NCI-H1092 (cell line): ENCODE data around the gene CNTN4.

Source experiments
- DNase-seq: peaks from one replicate; lab custom pipeline; 2025; lab: John Stamatoyannopoulos, UW

Gene CNTN4

DNA sequence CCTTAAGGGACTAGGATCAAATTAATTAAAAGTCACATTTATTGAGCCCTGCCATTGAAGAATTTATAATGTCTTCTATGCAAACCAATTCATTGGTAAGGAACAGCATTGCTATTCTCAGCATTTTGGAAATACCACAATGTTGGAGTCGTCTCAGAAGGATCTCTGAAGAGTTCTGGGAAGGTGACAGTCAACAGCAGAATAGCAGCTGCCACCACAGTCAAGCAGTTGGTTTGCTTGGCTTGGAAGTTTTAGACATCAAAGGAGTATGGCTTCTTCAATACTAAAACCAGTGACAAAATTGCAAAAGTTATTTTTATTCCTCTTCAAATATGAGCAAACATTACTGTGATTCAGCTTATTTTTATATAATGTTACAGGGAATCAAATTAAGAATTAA lies 167.9 kb downstream of the CNTN4 start:
- no peak for DNase-seq

DNA sequence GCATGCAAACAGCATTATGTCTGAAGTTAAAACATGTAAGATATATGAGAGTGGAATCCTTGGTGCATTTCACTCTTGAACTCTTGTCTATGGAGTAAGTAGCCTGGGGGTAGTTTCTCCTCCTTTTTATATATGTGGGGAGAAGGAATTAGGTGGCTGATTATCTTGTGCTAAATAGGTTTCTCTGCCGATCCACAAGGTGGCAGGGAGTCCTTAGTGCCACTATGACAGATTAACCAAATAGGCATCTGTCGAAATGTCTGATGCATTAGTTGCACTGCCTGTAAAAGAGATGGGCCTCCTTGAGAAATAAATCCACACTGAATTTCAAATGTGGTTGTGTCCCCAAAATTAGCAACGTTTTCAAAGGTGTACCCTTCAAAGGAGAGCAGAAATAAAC lies 170.1 kb downstream of the CNTN4 start:
- no peak for DNase-seq

DNA sequence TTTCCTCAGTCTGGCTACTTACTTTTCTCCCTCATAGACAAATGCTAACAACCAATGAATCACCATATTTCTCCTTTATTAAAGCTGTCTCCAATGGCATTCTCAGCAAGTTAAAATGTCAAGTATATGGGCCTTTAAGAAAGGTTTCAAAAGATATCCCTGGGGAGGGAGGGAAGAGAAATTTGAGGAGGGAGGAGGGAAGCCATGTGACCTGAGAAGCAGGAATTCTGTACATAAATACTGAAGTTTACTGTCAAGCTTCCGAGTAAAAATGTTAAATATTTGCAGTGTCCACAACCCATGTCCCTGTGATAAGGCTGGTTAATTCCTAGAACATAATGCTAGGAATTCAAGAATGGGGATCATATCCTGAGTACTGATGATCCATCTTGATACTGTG lies 175.9 kb downstream of the CNTN4 start:
- DNase-seq: no peak

DNA sequence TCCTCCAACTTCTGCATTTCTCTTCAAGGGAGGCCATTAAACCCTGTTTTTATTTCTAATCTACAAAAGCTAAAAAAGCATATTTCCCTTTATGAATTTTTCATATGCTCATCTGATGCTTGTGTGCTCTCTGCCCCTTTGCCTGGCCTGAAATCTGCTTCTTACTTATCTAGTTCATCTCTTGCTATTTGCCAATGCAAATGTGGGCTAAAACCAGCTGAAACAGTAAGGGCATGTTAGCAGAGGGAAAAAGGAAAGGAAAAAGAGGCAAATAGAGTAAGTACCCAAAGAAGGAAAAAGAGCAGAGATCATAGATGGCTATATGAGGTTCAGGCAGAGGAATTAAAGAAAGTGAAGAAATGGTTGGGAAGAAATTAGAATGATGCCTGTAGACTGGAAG lies 185.2 kb downstream of the CNTN4 start:
- DNase-seq: no peak

DNA sequence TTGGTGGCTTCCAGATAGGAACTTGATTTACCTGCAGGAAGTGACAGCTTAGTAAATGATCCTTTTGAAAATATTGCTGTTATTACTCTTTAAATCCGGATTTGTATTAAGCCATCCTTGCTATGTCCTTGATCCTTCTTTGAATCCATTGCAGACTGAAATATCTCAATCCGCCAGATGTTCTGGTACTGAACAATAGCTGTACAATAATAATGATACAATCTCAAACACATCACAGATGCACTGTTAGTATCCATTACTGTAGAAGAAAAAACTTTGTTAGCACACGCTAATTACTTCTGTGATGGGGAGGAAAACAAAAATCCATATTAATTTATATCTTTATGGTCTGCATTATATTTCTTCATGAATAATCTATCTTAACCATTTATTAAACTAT lies 202.3 kb downstream of the CNTN4 start:
- no peak for DNase-seq

DNA sequence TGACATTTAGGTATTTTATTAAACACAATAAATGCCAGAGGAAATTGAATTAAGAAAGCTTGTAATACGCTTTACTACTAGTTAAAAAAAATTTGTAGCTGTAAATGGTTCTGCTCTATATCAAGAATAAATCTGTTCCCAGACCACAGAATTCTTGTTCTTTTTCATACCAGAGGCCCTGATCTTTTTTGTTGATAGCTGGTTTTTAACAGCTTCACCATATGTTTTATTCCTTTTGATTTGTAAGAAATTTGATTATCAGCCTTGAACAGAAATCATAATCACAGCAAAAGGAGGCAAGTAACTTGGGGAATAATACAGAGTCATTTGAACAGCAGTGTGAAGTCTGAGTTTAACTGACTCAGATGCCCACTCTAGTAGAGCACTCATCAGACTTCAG lies 202.7 kb downstream of the CNTN4 start:
- no peak for DNase-seq

DNA sequence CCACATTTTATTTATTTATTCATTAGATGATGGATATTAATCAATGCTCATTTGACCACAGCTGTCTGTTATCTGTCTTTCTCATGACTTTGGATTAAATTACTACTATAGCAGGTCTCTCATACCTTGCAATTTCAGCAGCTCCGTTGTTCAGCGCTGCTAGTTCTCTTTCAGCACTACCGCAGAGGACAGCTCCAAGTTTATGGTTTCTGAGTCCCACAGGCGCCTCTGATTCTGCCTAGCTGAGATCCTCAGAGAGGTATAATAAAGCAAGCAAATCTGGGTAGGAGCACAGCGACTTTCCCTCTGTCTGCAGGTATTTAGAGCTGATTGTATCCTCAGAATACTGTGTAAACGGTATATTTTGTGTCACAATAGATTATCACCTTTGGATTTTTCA lies 204.9 kb downstream of the CNTN4 start:
- no peak for DNase-seq

DNA sequence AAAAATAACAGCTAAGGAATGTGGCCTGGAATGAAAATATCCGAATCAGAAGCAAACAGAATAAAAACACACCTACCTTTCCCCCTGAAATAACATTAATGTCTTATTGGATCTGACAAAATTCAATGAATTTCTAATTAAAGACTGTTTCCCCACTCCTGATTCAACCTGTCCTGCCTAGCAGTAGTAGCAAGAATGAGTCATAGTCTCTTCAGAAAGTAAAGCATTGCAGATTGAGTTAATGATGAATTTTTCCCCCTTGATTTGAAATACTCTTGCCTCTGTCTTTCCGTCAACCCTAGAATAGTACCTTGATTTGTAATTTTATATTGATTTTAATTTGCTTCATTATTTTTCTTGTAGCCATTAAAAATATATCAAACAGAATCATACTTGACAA lies 212.4 kb downstream of the CNTN4 start:
- no peak for DNase-seq

DNA sequence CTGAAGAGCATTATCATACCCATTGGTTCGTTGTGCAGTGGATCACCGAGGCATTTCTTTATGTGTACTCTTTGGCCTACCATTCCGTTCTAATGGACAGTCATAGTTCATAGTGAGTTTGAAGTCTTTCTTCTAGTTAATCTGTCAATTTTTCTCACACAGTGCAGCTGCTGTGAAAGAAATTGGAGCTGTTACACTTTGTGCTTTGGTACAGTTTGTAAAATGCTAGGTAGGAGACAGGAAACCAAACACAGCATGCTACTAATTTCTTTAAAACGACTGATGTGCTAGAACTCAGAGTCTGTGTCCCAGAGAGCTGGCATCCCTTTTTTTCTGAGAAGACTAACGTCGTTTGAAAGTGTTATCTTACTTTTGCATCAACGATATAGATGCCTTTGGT lies 218.9 kb downstream of the CNTN4 start:
- no peak for DNase-seq

DNA sequence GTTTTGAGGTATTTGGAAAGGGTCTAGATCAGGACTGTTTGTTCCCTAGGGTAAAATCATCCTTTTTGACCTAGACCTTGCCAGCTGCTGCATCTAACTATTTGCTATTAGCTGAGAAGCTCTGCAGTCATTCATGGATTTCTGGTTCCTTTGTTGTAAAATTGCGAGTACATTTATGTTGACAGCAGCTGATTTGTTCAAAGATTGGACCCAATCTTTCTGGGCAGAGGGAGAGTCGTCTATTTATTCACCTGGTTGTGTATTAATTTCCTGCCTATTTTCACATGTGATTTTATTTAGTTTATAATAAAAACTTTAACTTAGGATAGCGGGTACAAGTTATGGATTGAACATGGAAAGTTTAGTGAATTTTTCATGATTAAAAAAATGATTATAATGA lies 236.3 kb downstream of the CNTN4 start:
- no peak for DNase-seq

DNA sequence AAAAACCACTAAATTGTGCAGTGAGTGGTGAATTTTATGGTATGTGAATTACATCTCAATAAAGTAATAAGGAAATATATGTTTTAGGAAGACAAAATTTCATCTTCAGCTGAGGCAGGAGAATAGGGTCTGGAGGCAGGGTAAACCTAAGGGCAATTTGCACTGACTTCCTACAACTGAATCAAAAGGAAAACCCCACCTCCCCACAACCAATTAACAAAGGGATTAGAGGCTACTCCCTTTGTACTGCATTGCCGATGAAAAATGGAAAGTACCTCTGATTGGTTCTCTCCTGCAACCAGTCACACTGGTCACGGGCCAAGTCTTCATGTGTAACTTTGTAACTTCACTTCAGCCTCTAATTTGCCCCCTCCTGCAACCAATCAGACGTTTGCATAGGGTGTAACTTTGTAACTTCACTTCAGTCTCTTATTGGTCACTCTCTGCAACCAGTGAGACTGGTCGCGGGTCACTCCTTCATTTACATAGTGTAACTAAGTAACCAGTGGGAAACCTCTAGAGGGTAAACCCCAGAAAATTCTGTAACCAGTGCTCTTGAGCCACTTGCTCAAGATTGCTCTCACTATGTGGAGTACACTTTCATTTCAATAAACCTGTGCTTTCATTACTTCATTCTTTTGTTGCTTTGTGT lies 244.5 kb downstream of the CNTN4 start:
- no peak for DNase-seq

DNA sequence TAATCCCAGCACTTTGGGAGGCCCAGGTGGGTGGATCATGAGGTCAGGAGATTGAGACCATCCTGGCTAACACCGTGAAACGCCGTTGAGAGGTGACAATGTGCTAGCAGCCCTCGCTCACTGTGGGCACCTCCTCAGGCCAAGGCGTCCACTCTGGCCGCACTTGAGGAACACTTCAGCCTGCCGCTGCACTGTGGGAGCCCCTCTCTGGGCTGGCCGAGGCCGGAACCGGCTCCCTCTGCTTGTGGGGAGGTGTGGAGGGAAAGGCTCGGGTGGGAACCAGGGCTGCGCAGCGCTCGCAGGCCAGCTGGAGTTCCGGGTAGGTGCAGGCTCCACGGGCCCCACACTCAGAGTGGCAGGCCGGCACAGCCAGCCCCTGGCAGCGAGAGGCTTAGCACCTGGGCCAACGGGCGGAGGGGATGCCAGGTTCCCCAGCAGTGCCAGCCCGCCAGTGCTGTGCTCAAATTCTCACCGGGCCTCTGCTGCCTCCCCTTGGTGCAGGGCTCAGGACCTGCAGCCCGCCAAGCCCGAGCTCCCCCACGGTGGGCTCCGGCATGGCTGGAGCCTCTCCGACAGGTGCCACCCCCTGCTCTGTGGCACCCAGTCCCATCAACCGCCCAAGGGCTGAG lies 253.6 kb downstream of the CNTN4 start:
- DNase-seq: no peak

DNA sequence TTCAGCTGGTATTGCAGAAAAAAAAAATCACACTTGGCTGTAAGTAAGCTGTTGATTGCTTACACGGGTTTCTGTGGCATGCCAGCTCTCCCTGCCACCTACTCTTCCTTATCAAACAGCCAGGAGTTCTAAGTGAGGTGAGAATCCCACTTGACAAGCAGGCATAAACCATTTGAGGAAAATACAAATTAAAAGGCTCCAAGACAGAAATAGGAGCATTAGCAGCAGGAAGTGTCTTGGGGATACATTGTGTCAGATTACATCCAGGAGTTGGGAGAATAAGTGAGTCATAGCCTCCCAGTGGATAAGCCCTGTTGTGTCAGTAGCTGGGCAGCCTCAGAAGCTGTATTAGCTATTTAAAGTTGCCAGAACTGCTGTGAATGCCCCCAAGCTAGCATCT lies 256.0 kb downstream of the CNTN4 start:
- DNase-seq: no peak

DNA sequence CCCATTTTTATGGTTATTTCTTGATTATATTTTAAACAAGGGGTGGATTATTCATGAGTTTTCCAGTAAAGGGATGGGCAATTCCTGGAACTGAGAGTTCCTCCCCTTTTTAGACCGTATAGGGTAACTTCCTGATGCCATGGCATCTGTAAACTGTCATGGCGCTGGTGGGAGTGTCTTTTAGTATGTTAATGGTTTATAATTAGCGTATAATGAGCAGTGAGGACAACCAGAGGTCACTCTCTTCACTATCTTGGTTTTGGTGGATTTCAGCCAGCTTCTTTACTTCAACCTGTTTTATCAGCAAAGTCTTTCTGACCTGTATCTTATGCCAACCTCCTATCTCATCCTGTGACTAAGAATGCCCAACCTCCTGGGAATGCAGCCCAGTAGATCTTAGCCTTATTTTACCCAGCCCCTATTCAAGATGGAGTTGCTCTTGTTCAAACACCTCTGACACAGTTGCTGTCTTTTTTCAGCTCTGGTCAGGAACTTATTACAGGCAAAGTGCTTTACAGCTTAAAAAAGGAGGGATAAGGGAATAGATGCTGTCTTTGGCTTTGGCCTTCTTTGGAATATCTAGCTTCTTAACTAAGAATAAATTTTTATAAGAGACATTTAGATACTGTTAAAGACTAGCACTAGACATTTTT lies 257.8 kb downstream of the CNTN4 start:
- no peak for DNase-seq

DNA sequence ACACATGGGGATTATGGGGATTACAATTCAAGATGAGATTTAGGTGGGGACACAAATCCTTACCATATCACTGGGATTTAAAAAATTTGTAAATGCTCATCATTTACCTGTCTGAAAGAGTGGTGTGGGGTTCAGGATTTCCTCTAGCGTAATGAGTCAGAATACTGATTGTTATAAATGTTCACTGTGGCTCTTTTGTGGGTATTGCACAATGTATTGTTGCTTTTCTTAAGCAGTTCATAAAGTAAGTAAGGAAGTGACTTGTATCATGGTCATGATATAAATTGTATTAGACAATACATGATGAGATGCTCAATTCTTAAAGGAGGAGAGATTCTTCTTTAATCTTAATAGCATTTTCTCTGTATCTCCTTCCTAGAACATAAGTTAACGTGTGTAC lies 262.1 kb downstream of the CNTN4 start:
- DNase-seq: no peak

DNA sequence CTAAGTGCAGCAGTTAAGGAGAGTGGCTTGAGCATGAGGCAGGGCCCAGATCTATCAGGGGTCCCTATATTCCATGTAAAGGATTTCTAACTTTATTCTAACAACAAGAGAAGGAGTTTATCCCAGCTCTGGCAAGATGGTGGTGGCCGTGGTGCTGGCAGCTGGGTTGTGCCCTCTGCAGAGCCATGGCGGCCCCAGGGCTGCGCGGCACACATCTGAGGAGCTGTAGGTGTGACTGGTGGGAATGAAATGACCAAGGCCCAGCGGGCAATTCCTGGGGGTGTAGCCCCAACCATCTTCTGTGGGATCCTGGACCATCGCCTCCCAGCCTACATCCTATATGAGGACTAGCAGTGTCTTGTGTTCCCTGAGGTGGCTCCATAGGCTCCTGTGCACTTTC lies 263.5 kb downstream of the CNTN4 start:
- no peak for DNase-seq

DNA sequence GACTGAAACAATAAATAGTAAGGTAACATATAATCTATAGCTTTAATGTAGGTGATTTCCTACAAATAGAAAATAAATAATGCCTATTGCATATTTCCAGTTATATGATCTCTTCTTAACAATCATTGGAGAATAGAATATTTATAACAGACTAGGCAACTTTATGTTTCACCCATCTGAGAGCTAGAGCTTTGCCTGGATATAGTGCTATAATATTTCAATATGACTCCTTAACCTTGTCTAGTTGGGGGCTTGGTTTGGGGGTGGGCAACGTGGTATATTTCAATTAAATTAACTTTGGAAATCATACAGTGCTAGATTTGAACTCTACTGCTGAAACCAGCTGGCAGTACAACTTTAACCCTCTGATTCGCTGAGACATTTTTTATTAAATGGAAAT lies 265.2 kb downstream of the CNTN4 start:
- DNase-seq: no peak

DNA sequence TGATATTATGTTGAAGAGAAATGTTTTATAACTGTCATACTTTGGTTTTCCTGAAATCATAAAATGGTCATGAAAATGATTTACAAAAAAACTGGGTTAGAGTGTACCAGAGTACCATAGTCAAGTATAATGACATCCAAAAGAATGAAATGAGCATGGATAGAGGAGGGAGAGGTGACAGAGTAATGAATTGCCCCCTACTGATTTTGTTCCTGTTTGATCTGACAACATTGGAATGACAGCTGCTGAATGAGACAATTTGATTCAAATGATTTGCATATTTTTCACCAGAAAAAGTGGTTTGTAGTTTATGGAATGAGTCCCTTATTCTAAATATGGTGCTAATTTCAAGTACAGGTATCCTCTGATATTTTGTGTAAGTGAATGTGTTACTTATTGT lies 271.7 kb downstream of the CNTN4 start:
- no peak for DNase-seq

DNA sequence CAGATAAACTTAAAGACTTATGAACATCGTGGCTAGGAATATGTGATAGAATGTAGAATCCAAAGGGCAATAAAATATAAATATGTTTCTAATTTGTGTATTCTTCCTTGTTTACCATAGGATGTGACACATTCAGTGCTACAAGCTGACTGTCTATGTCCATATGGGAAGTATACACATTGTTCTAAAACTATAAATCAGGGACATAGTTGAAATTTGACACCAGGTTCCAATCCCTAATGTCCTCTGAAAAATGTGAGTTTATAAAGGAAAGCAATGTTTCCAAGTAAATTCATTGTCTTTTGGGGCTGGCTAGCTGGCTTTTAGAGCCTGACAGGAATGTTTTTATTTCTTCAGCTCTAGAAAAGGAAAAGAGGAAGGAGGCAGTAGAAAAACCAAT lies 273.6 kb downstream of the CNTN4 start:
- no peak for DNase-seq

DNA sequence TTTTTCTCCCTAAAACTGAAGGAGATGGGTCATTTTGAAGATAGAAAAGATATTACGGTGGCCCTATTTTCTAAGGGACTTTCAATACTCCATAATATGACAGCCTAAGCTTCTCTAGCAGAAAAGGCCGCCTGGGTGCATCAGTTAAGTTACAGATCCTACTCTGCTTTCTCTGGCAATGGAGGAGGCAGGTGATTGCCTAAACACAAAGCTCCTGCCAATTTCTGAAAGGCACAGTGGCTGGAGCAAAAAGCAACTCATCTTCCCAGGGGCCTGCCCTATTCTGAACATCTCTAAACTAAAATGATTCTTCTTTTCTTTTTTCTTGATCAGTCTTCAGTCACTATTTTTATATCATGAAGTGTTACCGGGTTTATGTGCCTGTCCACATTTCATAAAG lies 276.7 kb downstream of the CNTN4 start:
- no peak for DNase-seq

DNA sequence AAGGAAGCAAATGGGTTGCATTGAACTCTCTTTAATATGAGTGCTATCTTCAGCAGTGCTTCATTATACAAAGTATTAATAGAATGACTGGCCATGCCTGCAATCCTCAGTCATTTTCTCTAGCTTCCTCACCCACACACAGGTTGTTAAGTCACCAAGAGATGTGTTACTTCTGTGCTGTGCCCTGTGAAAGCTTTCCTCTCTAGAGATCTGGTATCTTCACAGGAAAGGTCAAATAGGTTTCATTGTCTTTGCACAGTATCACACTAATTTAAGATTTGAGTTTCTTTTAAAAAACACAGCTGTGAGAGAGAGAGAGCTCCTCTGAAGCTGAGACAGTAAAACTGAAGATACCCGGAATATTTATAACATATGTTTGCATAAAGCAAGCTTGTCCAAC lies 278.6 kb downstream of the CNTN4 start:
- no peak for DNase-seq

DNA sequence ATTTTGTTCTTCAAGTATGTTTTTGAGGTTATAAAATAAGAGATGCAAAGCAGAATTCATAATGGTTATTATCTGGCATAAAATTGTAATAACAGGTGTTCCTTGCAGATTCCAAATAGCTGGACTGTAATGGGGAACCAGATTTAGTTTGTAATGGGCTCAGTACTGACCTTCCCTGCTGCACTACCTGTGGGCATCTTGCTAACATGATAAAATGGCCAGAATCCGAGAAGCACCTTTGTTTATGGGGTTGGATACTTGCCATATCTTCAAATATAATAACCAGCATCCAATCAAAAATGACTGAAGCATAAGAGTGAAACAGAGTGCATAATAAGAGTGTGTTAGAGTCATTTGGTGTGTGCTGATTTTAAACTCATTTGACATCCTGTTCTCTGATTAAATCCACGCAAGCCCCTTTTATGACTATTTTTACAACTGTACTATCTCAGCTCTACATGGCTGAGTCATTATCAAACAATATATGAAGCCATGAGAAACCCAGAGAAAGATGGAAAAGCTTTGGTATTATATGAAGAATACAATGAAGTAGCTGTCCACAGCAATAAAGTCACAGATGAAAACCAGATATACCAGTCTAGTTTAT lies 292.4 kb downstream of the CNTN4 start:
- DNase-seq: no peak

DNA sequence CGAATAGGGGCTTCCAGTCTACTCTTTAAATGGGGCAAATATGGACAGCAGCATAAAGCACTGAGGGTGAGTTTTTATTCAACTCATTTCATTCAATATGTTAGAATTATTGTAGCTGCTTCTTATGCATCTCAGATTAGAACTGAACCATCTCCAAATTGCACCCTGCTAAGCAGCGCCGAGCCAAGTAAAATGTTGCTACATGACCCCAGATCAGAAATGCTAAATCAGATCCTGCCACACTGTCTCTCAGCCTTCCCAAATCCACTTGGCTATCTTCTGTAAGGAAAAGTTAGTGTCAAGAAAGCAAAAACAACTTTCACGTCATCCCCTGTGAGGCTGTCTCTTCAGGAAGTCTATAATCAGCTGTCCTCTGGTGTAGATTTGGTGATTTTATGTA lies 293.2 kb downstream of the CNTN4 start:
- DNase-seq: no peak
